HCT116 (cell line): Measurements from ENCODE around the gene CHST5. TPM values are rescaled to one million over a fixed set of nuclear protein-coding genes. Genes with fewer than 3 reads are reported as not detected.

Experiments used
- ATAC-seq: fragments of 200-7000 bp; cut with Tn5 transposase; 2 replicates; pipeline ENCODE4 v1.9.1; 2020; ENCODE audit warnings: mild to moderate bottlenecking, moderate library complexity
- BruUV-seq: library from RNA; stranded (reverse); fragments of 400-500 nt; replicated peaks from 2 replicates; lab custom pipeline; 2021; lab: Mats Ljungman, UMichigan
- CTCF ChIA-PET: fragments of 300-600 bp; sonication (Branson Sonifier 250); formaldehyde crosslinking; loops from one replicate; lab custom pipeline; 2021; ENCODE audit warnings: antibody characterized with exemption; lab: Charles Lee
- POLR2A ChIA-PET: fragments of 300-600, 350-600 bp; sonication (Branson Sonifier 250); formaldehyde crosslinking; loops from one replicate; lab custom pipeline; 2021; ENCODE audit warnings: antibody characterized with exemption; lab: Charles Lee
- RAD21 ChIA-PET, 2 experiments: fragments of 300-600 bp; sonication (Branson Sonifier 250); formaldehyde crosslinking; loops; one replicate each; lab custom pipeline; 2023; ENCODE audit warnings: low total read pairs in 2 of 2; ENCODE audit not compliant: uncharacterized antibody in 2 of 2, unreplicated experiment in 2 of 2, low non-redundant PET in 1 of 2; lab: Charles Lee
- DNase-seq: peaks from one replicate; pipeline ENCODE4 v3.0.0-alpha.2; 2010; ENCODE audit warnings: low read depth, low spot score
- H2AFZ ChIP-seq: fragments of 200-600 bp; shearing (Covaris generic), sonication (generic); 2 replicates; pipeline ENCODE4 v1.6.1; 2017; ENCODE audit warnings: low read depth, mixed run types, mixed read lengths, antibody characterized with exemption, low read length; ENCODE audit not compliant: poor library complexity, severe bottlenecking
- H3K27ac ChIP-seq: 2 replicates; pipeline ENCODE4 v1.5.1; 2012; ENCODE audit warnings: low read depth, low read length
- H3K27me3 ChIP-seq: fragments of 200-600 bp; sonication (generic); 2 replicates; pipeline ENCODE4 v1.6.1; 2016; ENCODE audit warnings: mixed run types, low read length, mixed read lengths; ENCODE audit not compliant: insufficient read depth
- H3K36me3 ChIP-seq, 2 experiments: fragments of 200-500 bp in 1 of 2; fragments of 200-600 bp in 1 of 2; sonication (Bioruptor generic) in 1 of 2; sonication (generic) in 1 of 2; 2 replicates each; pipeline versions ENCODE4 v1.5.1 to v1.6.1; 2014 to 2016; ENCODE audit warnings: low read length in 2 of 2, inconsistent platforms in 1 of 2, mixed read lengths in 1 of 2, mixed run types in 1 of 2; ENCODE audit not compliant: insufficient read depth in 2 of 2, control insufficient read depth in 1 of 2
- H3K4me1 ChIP-seq, 2 experiments: fragments of 200-600 bp in 1 of 2; sonication (generic) in 1 of 2; 2 replicates each; pipeline versions ENCODE4 v1.5.1 to v1.6.1; 2012 to 2017; ENCODE audit warnings: low read length in 2 of 2, inconsistent platforms in 1 of 2, mild to moderate bottlenecking in 1 of 2, mixed read lengths in 1 of 2, mixed run types in 1 of 2, moderate library complexity in 1 of 2; ENCODE audit not compliant: insufficient read depth in 2 of 2, control insufficient read depth in 1 of 2
- H3K4me2 ChIP-seq: fragments of 200-600 bp; sonication (generic); 2 replicates; pipeline ENCODE4 v1.6.1; 2017; ENCODE audit warnings: mixed run types, low read length, mixed read lengths
- H3K4me3 ChIP-seq, 2 experiments: fragments of 200-600 bp in 1 of 2; sonication (generic) in 1 of 2; replicated peaks in 1 of 2; 2 replicates each; pipeline ENCODE4 v1.5.1; 2011 to 2016; ENCODE audit warnings: low read length in 2 of 2, control low read depth in 1 of 2, low read depth in 1 of 2, mild to moderate bottlenecking in 1 of 2, mixed read lengths in 1 of 2, mixed run types in 1 of 2
- H3K79me2 ChIP-seq: fragments of 200-600 bp; sonication (generic); 2 replicates; pipeline ENCODE4 v1.6.1; 2017; ENCODE audit warnings: mild to moderate bottlenecking, mixed run types, low read length, moderate library complexity, mixed read lengths; ENCODE audit not compliant: insufficient read depth
- H3K9ac ChIP-seq: fragments of 200-600 bp; sonication (generic); 2 replicates; pipeline ENCODE4 v1.6.1; 2016; ENCODE audit warnings: low read length, mixed read lengths
- H3K9me2 ChIP-seq: fragments of 200-600 bp; sonication (generic), shearing (Covaris generic); 2 replicates; pipeline ENCODE4 v1.6.1; 2017; ENCODE audit warnings: mixed run types, mild to moderate bottlenecking, moderate library complexity; ENCODE audit not compliant: insufficient read depth
- H3K9me3 ChIP-seq, 2 experiments: fragments of 200-500 bp in 1 of 2; fragments of 200-600 bp in 1 of 2; sonication (Bioruptor generic) in 1 of 2; sonication (generic) in 1 of 2; 2 replicates each; pipeline ENCODE4 v1.6.1; 2014 to 2017; ENCODE audit warnings: low read length in 2 of 2, mixed read lengths in 2 of 2, inconsistent platforms in 1 of 2, low read depth in 1 of 2, mild to moderate bottlenecking in 1 of 2, mixed run types in 1 of 2, moderate library complexity in 1 of 2; ENCODE audit not compliant: control insufficient read depth in 1 of 2, insufficient read depth in 1 of 2
- H4K20me1 ChIP-seq: fragments of 200-600 bp; sonication (generic), shearing (Covaris generic); 2 replicates; pipeline ENCODE4 v1.6.1; 2017; ENCODE audit warnings: mixed run types, mild to moderate bottlenecking, moderate library complexity; ENCODE audit not compliant: insufficient read depth
- ATF3 ChIP-seq: IDR thresholded peaks from 2 replicates; pipeline ENCODE4 v1.6.1; 2012
- CBX3 ChIP-seq: IDR thresholded peaks from 2 replicates; pipeline ENCODE4 v1.6.1; 2012; ENCODE audit warnings: low read depth
- CEBPB ChIP-seq: IDR thresholded peaks from 2 replicates; pipeline ENCODE4 v1.6.1; 2012; ENCODE audit warnings: low read depth
- CTCF ChIP-seq, 3 experiments: fragments of 200-600 bp in 1 of 3; sonication (generic) in 1 of 3; IDR thresholded peaks in 2 of 3; conservative IDR thresholded peaks in 1 of 3; 2 replicates each; pipeline ENCODE4 v1.5.1; 2012 to 2017; ENCODE audit warnings: low read depth in 2 of 3, low read length in 2 of 3, antibody characterized with exemption in 1 of 3, borderline replicate concordance in 1 of 3, control low read depth in 1 of 3, mild to moderate bottlenecking in 1 of 3, mixed read lengths in 1 of 3, mixed run types in 1 of 3, moderate library complexity in 1 of 3; ENCODE audit not compliant: insufficient read depth in 1 of 3
- EGR1 ChIP-seq: IDR thresholded peaks from 2 replicates; pipeline ENCODE4 v1.6.1; 2012; ENCODE audit warnings: low read depth
- ELF1 ChIP-seq: IDR thresholded peaks from 2 replicates; pipeline ENCODE4 v1.6.1; 2012; ENCODE audit warnings: low read depth, borderline replicate concordance
- EZH2 ChIP-seq: fragments of 200-600 bp; sonication (generic); IDR thresholded peaks from 2 replicates; pipeline ENCODE4 v1.6.1; 2017; ENCODE audit warnings: antibody characterized with exemption, mixed run types
- EZH2phosphoT487 ChIP-seq: fragments of 200-600 bp; IDR thresholded peaks from 2 replicates; pipeline ENCODE4 v1.6.1; 2018; ENCODE audit warnings: antibody characterized with exemption, borderline replicate concordance
- FOSL1 ChIP-seq: IDR thresholded peaks from 2 replicates; pipeline ENCODE4 v1.6.1; 2012; ENCODE audit warnings: low read depth
- JUND ChIP-seq: IDR thresholded peaks from 2 replicates; pipeline ENCODE4 v1.6.1; 2012
- MAX ChIP-seq: IDR thresholded peaks from 2 replicates; pipeline ENCODE4 v1.6.1; 2012
- POLR2A ChIP-seq: IDR thresholded peaks from 2 replicates; pipeline ENCODE4 v1.7.0; 2011; ENCODE audit warnings: borderline replicate concordance; ENCODE audit not compliant: insufficient read depth, insufficient read length; ENCODE audit errors: extremely low read depth
- REST ChIP-seq: IDR thresholded peaks from 2 replicates; pipeline ENCODE4 v1.6.1; 2012; ENCODE audit warnings: low read depth
- SIN3A ChIP-seq: IDR thresholded peaks from 2 replicates; pipeline ENCODE4 v1.6.1; 2012; ENCODE audit warnings: low read depth
- SP1 ChIP-seq: IDR thresholded peaks from 2 replicates; pipeline ENCODE4 v1.6.1; 2012; ENCODE audit warnings: low read depth
- SRF ChIP-seq: IDR thresholded peaks from 2 replicates; pipeline ENCODE4 v1.6.1; 2012; ENCODE audit warnings: low read depth
- TCF7L2 ChIP-seq: IDR thresholded peaks from 2 replicates; pipeline ENCODE4 v1.7.0; 2011; ENCODE audit warnings: borderline replicate concordance, inconsistent platforms; ENCODE audit not compliant: insufficient read depth, insufficient read length; ENCODE audit errors: extremely low read depth
- YY1 ChIP-seq: IDR thresholded peaks from 2 replicates; pipeline ENCODE4 v1.6.1; 2011; ENCODE audit warnings: low read length, low read depth, moderate library complexity, mild to moderate bottlenecking; ENCODE audit not compliant: insufficient replicate concordance; ENCODE audit errors: extremely low read depth
- ZBTB33 ChIP-seq: IDR thresholded peaks from 2 replicates; pipeline ENCODE4 v1.6.1; 2011; ENCODE audit warnings: mild to moderate bottlenecking, low read length, moderate library complexity; ENCODE audit not compliant: insufficient replicate concordance; ENCODE audit errors: extremely low read depth
- ZFX ChIP-seq: fragments of 450-650 bp; IDR thresholded peaks from 2 replicates; pipeline ENCODE4 v1.6.1; 2017
- ZNF274 ChIP-seq: fragments of 200-500 bp; sonication (Bioruptor generic); IDR thresholded peaks from 2 replicates; pipeline ENCODE4 v1.6.1; 2014; ENCODE audit warnings: mild to moderate bottlenecking, low read depth, low read length, inconsistent platforms
- intact Hi-C: fragments of 100-400 bp; cut with micrococcal nuclease; formaldehyde crosslinking; loops from 2 replicates; pipeline ENCODE4 v1.10.0; 2022
- total RNA-seq: library from RNA; stranded (reverse); gene quantifications from one replicate; pipeline ENCODE4 v1.2.1, GENCODE V29; 2021; ENCODE audit not compliant: unreplicated experiment

CHST5 gene
- total RNA-seq, 1 experiment from 2014 or later = 0.32 TPM

GRCh38 chr16:75506574-75506973, 29.3 kb downstream of the CHST5 start:
- Histone ChIP-seq H2AFZ (peak overlapping the region; percentile 65), H3K4me3 (no peak overlapping the region; a peak in 1 of 4 replicates), H3K27me3 (no peaks in the 10 kb centered on the region), H3K79me2 (no peaks in the 10 kb centered on the region), H3K36me3 (no peaks in the 10 kb centered on the region), H3K4me1 (peaks cover 24 to 37% of the 10 kb centered on the region in 2 experiments), H3K9me3 (no peaks in the 10 kb centered on the region), H3K27ac (peak overlapping the region; percentile 13; the same call in 1 of the 2 replicates), H3K9me2 (no peaks in the 10 kb centered on the region), H3K9ac (no peak overlapping the region), H4K20me1 (no peaks in the 10 kb centered on the region), H3K4me2 (peak overlapping the region; percentile 48)
- CTCF ChIA-PET = interaction anchor here (0.8 kb wide), 1 partner anchor 10 kb away, joined by 3 read pairs; no protein-coding TSS in a partner anchor
- ATAC-seq = peak; percentile 37
- intact Hi-C loops = no loop called here
- DNase-seq = peak; percentile 73
- POLR2A ChIA-PET = interaction anchor here (1.3 kb wide), 1 partner anchor 11 kb away, joined by 5 read pairs; no protein-coding TSS in a partner anchor
- no TSS peak for BruUV-seq
- RAD21 ChIA-PET = no interaction called here
- no peak for TF ChIP-seq EGR1
- TF ChIP-seq EZH2 = no peak
- peak; percentile 59 for TF ChIP-seq CBX3
- no peak for TF ChIP-seq POLR2A
- peak; percentile 82 for TF ChIP-seq TCF7L2
- TF ChIP-seq SIN3A = peak; percentile 64; the same call in 1 of the 2 replicates
- TF ChIP-seq EZH2phosphoT487 = no peak
- peak; percentile 88 for TF ChIP-seq SP1
- TF ChIP-seq JUND = peak; percentile 68
- TF ChIP-seq REST = no peak
- peak; percentile 75 for TF ChIP-seq MAX
- no peak for TF ChIP-seq YY1
- TF ChIP-seq ZBTB33 = no peak
- TF ChIP-seq ELF1 = no peak; the same call in 1 of the 2 replicates
- no peak; the same call in 1 of the 2 replicates for TF ChIP-seq ATF3
- TF ChIP-seq SRF = no peak
- TF ChIP-seq ZNF274 = no peak
- TF ChIP-seq FOSL1 = peak; percentile 64
- TF ChIP-seq CTCF (IDR thresholded peaks at IDR 0.05 in 2 of 3, conservative IDR thresholded peaks at IDR 0.05 in 1 of 3; ENCODE audit: borderline replicate concordance in 1 of 3, insufficient read depth in 1 of 3, low read depth in 2 of 3, low read length in 2 of 3) = no peak
- TF ChIP-seq CEBPB = peak; percentile 98
- no peak for TF ChIP-seq ZFX
